K562 (cell line): Measurements from ENCODE around the gene LIX1L. TPM values are rescaled to one million over a fixed set of nuclear protein-coding genes. Genes with fewer than 3 reads are reported as not detected.

Experiments used
- ATAC-seq: fragments of 200-7000 bp; cut with Tn5 transposase; 3 replicates; pipeline ENCODE4 v1.9.1; 2020; ENCODE audit warnings: moderate library complexity
- BruUV-seq: library from RNA; stranded (reverse); fragments of 400-500 nt; replicated peaks from 2 replicates; lab custom pipeline; 2021; lab: Mats Ljungman, UMichigan
- CTCF ChIA-PET: fragments of 300-600 bp; formaldehyde crosslinking; extraction: SDS; loops from one replicate; lab custom pipeline; 2021; ENCODE audit warnings: low intra/inter-chr PET ratio; lab: Yijun Ruan, JAX
- POLR2A ChIA-PET: fragments of 300-600, 350-650 bp; sonication (Branson Sonifier 250); formaldehyde crosslinking; extraction: SDS; loops from one replicate; lab custom pipeline; 2021; ENCODE audit warnings: antibody characterized with exemption, inconsistent platforms; lab: Yijun Ruan, JAX
- DNase-seq, 4 experiments: peaks; one replicate each; pipeline versions ENCODE4 v3.0.0 to v3.0.0-alpha.2; 2011 to 2018; ENCODE audit warnings: low spot score in 3 of 4, mixed read lengths in 3 of 4; ENCODE audit errors: extremely low read depth in 1 of 4
- FAIRE-seq: peaks from 2 replicates; lab custom pipeline; 2011; peaks lifted over from hg19 to GRCh38; lab: Jason Lieb, UNC
- H2AFZ ChIP-seq: 2 replicates; pipeline ENCODE4 v1.6.0; 2011; ENCODE audit warnings: low read depth, low read length, control low read depth, inconsistent platforms
- H3K27ac ChIP-seq: fragments of 200-600 bp; 3 replicates; pipeline ENCODE4 v1.8.0; 2011; ENCODE audit warnings: low read depth, mild to moderate bottlenecking, control low read depth, inconsistent platforms, low read length, moderate library complexity, mixed read lengths; ENCODE audit errors: extremely low read depth
- H3K27me3 ChIP-seq, 2 experiments: fragments of 300-600 bp in 1 of 2; 2 replicates in 1 of 2; 3 replicates in 1 of 2; pipeline versions ENCODE4 v1.6.0 to v1.8.0; 2011; ENCODE audit warnings: inconsistent platforms in 2 of 2, low read length in 2 of 2, mild to moderate bottlenecking in 1 of 2, mixed read lengths in 1 of 2, moderate library complexity in 1 of 2; ENCODE audit not compliant: control insufficient read depth in 2 of 2, insufficient read depth in 2 of 2
- H3K36me3 ChIP-seq: fragments of 300-600 bp; 3 replicates; pipeline ENCODE4 v1.8.0; 2011; ENCODE audit warnings: mild to moderate bottlenecking, low read length, inconsistent platforms; ENCODE audit not compliant: control insufficient read depth, insufficient read depth
- H3K4me1 ChIP-seq, 2 experiments: fragments of 200-600 bp in 1 of 2; replicated peaks in 1 of 2; 2 replicates in 1 of 2; 3 replicates in 1 of 2; pipeline versions ENCODE4 v1.5.1 to v1.8.0; 2011; ENCODE audit warnings: inconsistent platforms in 2 of 2, low read length in 2 of 2, mild to moderate bottlenecking in 1 of 2, mixed read lengths in 1 of 2, moderate library complexity in 1 of 2; ENCODE audit not compliant: control insufficient read depth in 2 of 2, insufficient read depth in 2 of 2
- H3K4me2 ChIP-seq: 2 replicates; pipeline ENCODE4 v1.6.1; 2011; ENCODE audit warnings: low read length, control low read depth, inconsistent platforms, mixed read lengths; ENCODE audit not compliant: insufficient read depth
- H3K4me3 ChIP-seq: fragments of 200-600 bp; sonication (generic), shearing (Covaris generic); 2 replicates; pipeline ENCODE4 v1.5.1; 2016; ENCODE audit warnings: control low read depth, inconsistent platforms
- H3K79me2 ChIP-seq: fragments of 200-600 bp; 3 replicates; pipeline ENCODE4 v1.8.0; 2011; ENCODE audit warnings: low read length, inconsistent platforms; ENCODE audit not compliant: control insufficient read depth, insufficient read depth
- H3K9ac ChIP-seq, 2 experiments: 2 replicates each; pipeline versions ENCODE4 v1.6.0 to v1.6.1; 2011; ENCODE audit warnings: low read depth in 2 of 2, low read length in 2 of 2, control low read depth in 1 of 2, inconsistent platforms in 1 of 2, mild to moderate bottlenecking in 1 of 2, mixed read lengths in 1 of 2; ENCODE audit not compliant: insufficient read depth in 1 of 2
- H3K9me1 ChIP-seq: one replicate; pipeline ENCODE4 v1.6.0; 2011; ENCODE audit warnings: inconsistent platforms, mild to moderate bottlenecking, low read length, moderate library complexity; ENCODE audit not compliant: control insufficient read depth, insufficient read depth
- H3K9me3 ChIP-seq: replicated peaks from 2 replicates; pipeline ENCODE4 v1.5.1; 2011; ENCODE audit warnings: low read depth, low read length, inconsistent platforms; ENCODE audit not compliant: control insufficient read depth, insufficient read depth
- H4K20me1 ChIP-seq: replicated peaks from 2 replicates; pipeline ENCODE4 v1.6.1; 2011; ENCODE audit warnings: low read length, inconsistent platforms, mixed read lengths; ENCODE audit not compliant: control insufficient read depth, insufficient read depth
- CBX1 ChIP-seq: sonication (generic); IDR thresholded peaks from 2 replicates; pipeline ENCODE4 v1.6.1; 2016; ENCODE audit warnings: antibody characterized with exemption, low read depth, mild to moderate bottlenecking
- CBX5 ChIP-seq: IDR thresholded peaks from 2 replicates; pipeline ENCODE4 v1.6.1; 2014; ENCODE audit warnings: low read depth, borderline replicate concordance
- CHD2 ChIP-seq: IDR thresholded peaks from 2 replicates; pipeline ENCODE4 v1.6.1; 2011; ENCODE audit warnings: low read depth, low read length
- LCOR ChIP-seq: sonication (generic); formaldehyde crosslinking; IDR thresholded peaks from 2 replicates; pipeline ENCODE4 v1.8.0; 2022; ENCODE audit warnings: mild to moderate bottlenecking, missing genetic modification reagents
- NCOA2 ChIP-seq, 2 experiments: fragments of 450-650 bp; IDR thresholded peaks; 2 replicates each; pipeline ENCODE4 v1.6.1; 2018; ENCODE audit warnings: mild to moderate bottlenecking in 2 of 2, moderate library complexity in 1 of 2; ENCODE audit not compliant: partially characterized antibody in 2 of 2
- TBL1XR1 ChIP-seq, 2 experiments: IDR thresholded peaks; 2 replicates each; pipeline ENCODE4 v1.6.1; 2012; ENCODE audit warnings: improper control_type of control experiment in 2 of 2, low read length in 2 of 2, mild to moderate bottlenecking in 1 of 2
- TRIM24 ChIP-seq, 2 experiments: fragments of 450-650 bp; IDR thresholded peaks; 2 replicates each; pipeline ENCODE4 v1.6.1; 2016
- XRCC3 ChIP-seq: fragments of 450-650 bp; IDR thresholded peaks from 2 replicates; pipeline ENCODE4 v1.6.1; 2017; ENCODE audit warnings: mild to moderate bottlenecking, moderate library complexity
- ZC3H8 ChIP-seq: fragments of 450-650 bp; IDR thresholded peaks from 2 replicates; pipeline ENCODE4 v1.6.1; 2017
- WGBS: fragments of 100-300 bp; shearing (Covaris generic); methylation state at CpG from one replicate; pipeline ENCODE4 v1.1.6; 2016; ENCODE audit warnings: low coverage, mixed read lengths; ENCODE audit not compliant: insufficient coverage; ENCODE audit errors: missing lambda C conversion rate; 5-methylcytosine and 5-hydroxymethylcytosine counted together
- in situ Hi-C: fragments of 300-500 bp; cut with MboI; formaldehyde crosslinking; loops from 4 replicates; pipeline ENCODE4 v1.15.0; 2018; ENCODE audit warnings: inconsistent platforms, mixed read lengths
- intact Hi-C: fragments of 100-400 bp; cut with micrococcal nuclease; formaldehyde crosslinking; loops from 2 replicates; pipeline ENCODE4 v1.14.2; 2022
- polyA plus RNA-seq, 8 experiments: library from polyadenylated mRNA; depleted of rRNA in 4 of 8; stranded (reverse) in 5 of 8; unstranded in 3 of 8; fragments of >200 nt; fragmentation: Nextera tagmentation in 2 of 8; fragmentation: Illumina TruSeq in 1 of 8; extraction: Ambion mirVana in 2 of 8; extraction: Trizol in 1 of 8; gene quantifications; 2 replicates each; pipeline versions ENCODE4 v1.2.1 to v1.2.3, GENCODE V29; 2011 to 2014; ENCODE audit warnings: inconsistent platforms in 1 of 8, missing spikeins in 1 of 8
- total RNA-seq, 7 experiments: library from RNA; depleted of rRNA in 6 of 7; stranded (reverse); fragments of >200 nt in 6 of 7; fragmentation: Illumina TruSeq in 2 of 7; extraction: Trizol in 2 of 7; gene quantifications; 2 replicates each; pipeline versions ENCODE4 v1.2.1 to v1.2.3, GENCODE V29; 2011 to 2021; ENCODE audit warnings: low replicate concordance in 1 of 7
- TF ChIP-seq, protein P1 (sequence below): fragments of 250-450 bp; sonication (Bioruptor Pico); IDR thresholded peaks from 2 replicates; pipeline ENCODE4 v1.5.0; 2020; ENCODE audit warnings: mild to moderate bottlenecking
- TF ChIP-seq, protein P2 (sequence below): sonication (generic); formaldehyde crosslinking; IDR thresholded peaks from 2 replicates; pipeline ENCODE4 v1.8.0; 2022; ENCODE audit warnings: missing genetic modification reagents, mild to moderate bottlenecking, moderate library complexity, borderline replicate concordance
- TF ChIP-seq, protein P3 (sequence below), 2 experiments: fragments of 450-650 bp in 1 of 2; sonication (generic) in 1 of 2; formaldehyde crosslinking in 1 of 2; IDR thresholded peaks in 1 of 2; conservative IDR thresholded peaks in 1 of 2; 2 replicates each; pipeline versions ENCODE4 v1.6.1 to v1.8.1; 2016 to 2023; ENCODE audit warnings: mild to moderate bottlenecking in 2 of 2, moderate library complexity in 2 of 2, inconsistent platforms in 1 of 2, missing genetic modification reagents in 1 of 2
- TF ChIP-seq, protein P4 (sequence below): sonication (generic); formaldehyde crosslinking; IDR thresholded peaks from 2 replicates; pipeline ENCODE4 v1.8.0; 2022; ENCODE audit warnings: mild to moderate bottlenecking, missing genetic modification reagents

LIX1L gene
- total and polyA plus RNA-seq, 9 of the 15 experiments (the other 6 are each of a cell fraction or from before 2014, with no cell fraction given) = 4.6 to 26.5 (median 12.5) TPM

DNA sequence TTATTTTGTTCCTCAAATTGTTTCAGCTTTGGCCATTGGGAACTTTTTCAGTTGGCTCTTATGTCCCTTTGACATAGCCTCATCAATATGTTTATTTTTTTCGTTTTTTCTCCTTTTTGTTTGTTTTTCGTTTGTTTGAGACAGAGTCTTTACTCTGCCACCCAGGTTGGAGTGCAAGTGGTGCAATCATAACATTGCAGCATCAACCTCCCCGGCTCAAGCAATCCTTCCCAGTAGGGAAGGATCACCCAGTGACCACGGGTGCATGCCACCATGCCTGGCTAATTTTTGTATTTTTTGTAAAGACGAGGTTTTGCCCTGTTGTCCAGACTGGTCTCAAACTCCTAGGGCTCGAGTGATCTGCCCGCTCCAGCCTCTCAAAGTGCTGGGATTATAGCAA lies 14.8 kb upstream of the LIX1L start (continued):
- TF ChIP-seq, protein P1, sequence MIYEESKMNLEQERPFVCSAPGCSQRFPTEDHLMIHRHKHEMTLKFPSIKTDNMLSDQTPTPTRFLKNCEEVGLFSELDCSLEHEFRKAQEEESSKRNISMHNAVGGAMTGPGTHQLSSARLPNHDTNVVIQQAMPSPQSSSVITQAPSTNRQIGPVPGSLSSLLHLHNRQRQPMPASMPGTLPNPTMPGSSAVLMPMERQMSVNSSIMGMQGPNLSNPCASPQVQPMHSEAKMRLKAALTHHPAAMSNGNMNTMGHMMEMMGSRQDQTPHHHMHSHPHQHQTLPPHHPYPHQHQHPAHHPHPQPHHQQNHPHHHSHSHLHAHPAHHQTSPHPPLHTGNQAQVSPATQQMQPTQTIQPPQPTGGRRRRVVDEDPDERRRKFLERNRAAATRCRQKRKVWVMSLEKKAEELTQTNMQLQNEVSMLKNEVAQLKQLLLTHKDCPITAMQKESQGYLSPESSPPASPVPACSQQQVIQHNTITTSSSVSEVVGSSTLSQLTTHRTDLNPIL (CRISPR knock-in tag) = no peak
- TF ChIP-seq CHD2 = no peak
- no peak for TF ChIP-seq LCOR (CRISPR knock-in tag)

DNA sequence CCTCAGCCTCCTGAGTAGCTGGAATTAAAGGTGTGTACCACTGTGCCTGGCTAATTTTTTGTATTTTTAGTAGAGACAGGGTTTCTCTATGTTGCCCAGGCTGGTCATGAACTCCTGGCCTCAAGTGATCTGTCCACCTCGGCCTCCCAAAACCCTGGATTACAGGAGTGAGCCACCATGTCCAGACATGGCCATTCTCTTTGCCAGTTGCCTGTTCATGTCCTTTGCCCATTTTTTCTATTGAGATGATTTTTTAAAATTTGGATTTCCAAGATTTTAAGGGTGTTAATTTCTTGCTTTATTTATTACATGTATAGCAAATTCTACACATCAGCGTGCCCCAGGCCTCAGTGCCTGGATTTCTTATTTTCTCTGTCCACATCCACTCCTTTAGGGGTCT lies 9.5 kb upstream of the LIX1L start:
- in situ Hi-C loops = no loop called here
- H3K79me2 ChIP-seq = peaks cover 24% of the 10 kb centered on the region
- TF ChIP-seq TRIM24 (IDR thresholded peaks at IDR 0.05) = peak in 1 of 2 experiments; percentile 55; a peak in 1 of 4 replicates
- TF ChIP-seq ZC3H8 = no peak
- TF ChIP-seq CBX1 = 0 out of 2 replicates have a peak, but pooled peaks have one; percentile 38
- TF ChIP-seq, protein P2, sequence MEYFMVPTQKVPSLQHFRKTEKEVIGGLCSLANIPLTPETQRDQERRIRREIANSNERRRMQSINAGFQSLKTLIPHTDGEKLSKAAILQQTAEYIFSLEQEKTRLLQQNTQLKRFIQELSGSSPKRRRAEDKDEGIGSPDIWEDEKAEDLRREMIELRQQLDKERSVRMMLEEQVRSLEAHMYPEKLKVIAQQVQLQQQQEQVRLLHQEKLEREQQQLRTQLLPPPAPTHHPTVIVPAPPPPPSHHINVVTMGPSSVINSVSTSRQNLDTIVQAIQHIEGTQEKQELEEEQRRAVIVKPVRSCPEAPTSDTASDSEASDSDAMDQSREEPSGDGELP (CRISPR knock-in tag) = no peak
- no peak for TF ChIP-seq NCOA2 (IDR thresholded peaks at IDR 0.05; ENCODE audit: partially characterized antibody in 2 of 2)
- TF ChIP-seq, protein P3, sequence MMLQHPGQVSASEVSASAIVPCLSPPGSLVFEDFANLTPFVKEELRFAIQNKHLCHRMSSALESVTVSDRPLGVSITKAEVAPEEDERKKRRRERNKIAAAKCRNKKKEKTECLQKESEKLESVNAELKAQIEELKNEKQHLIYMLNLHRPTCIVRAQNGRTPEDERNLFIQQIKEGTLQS (IDR thresholded peaks at IDR 0.05) = no peak
- TF ChIP-seq, protein P3 (CRISPR knock-in tag; conservative IDR thresholded peaks at IDR 0.05) = no peak
- TF ChIP-seq CBX5 = peak; percentile 74; the same call in 1 of the 2 replicates
- TF ChIP-seq XRCC3 = peak; percentile 56; the same call in 1 of the 2 replicates
- TF ChIP-seq TBL1XR1 (IDR thresholded peaks at IDR 0.05; ENCODE audit: low read length in 2 of 2) = no peak
- TF ChIP-seq, protein P4, sequence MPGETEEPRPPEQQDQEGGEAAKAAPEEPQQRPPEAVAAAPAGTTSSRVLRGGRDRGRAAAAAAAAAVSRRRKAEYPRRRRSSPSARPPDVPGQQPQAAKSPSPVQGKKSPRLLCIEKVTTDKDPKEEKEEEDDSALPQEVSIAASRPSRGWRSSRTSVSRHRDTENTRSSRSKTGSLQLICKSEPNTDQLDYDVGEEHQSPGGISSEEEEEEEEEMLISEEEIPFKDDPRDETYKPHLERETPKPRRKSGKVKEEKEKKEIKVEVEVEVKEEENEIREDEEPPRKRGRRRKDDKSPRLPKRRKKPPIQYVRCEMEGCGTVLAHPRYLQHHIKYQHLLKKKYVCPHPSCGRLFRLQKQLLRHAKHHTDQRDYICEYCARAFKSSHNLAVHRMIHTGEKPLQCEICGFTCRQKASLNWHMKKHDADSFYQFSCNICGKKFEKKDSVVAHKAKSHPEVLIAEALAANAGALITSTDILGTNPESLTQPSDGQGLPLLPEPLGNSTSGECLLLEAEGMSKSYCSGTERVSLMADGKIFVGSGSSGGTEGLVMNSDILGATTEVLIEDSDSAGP = no peak

More for the DNA sequence above, 9.5 kb upstream of the LIX1L start:
- WGBS = 70% methylated on average over 2 of the region's 2 CpGs
- Histone ChIP-seq H3K36me3 (no peaks in the 10 kb centered on the region), H3K4me3 (no peak overlapping the region), H3K27me3 (no peaks in the 10 kb centered on the region), H3K4me2 (no peak overlapping the region), H3K9me1 (no peaks in the 10 kb centered on the region), H3K9ac (no peak overlapping the region), H3K4me1 (peaks cover 12 to 15% of the 10 kb centered on the region in 2 experiments; a peak in 4 of 5 replicates), H4K20me1 (no peaks in the 10 kb centered on the region), H3K27ac (no peak overlapping the region), H2AFZ (no peak overlapping the region), H3K9me3 (peaks cover 5% of the 10 kb centered on the region; the same call in 1 of the 2 replicates)
- ChIA-PET CTCF (no interaction called here), POLR2A (no interaction called here)
- FAIRE-seq (no peak), ATAC-seq (no peak), DNase-seq (no peak)
- intact Hi-C loops = no loop called here
- BruUV-seq = no TSS peak
